ENCODE results near the gene AGPAT2. TPM values are rescaled to one million over a fixed set of nuclear protein-coding genes. Genes with fewer than 3 reads are reported as not detected.

AGPAT2 gene
- total and polyA plus RNA-seq, 5 donors from 2014 or later = 11.0 to 22.1 (median 20.3) TPM

DNA sequence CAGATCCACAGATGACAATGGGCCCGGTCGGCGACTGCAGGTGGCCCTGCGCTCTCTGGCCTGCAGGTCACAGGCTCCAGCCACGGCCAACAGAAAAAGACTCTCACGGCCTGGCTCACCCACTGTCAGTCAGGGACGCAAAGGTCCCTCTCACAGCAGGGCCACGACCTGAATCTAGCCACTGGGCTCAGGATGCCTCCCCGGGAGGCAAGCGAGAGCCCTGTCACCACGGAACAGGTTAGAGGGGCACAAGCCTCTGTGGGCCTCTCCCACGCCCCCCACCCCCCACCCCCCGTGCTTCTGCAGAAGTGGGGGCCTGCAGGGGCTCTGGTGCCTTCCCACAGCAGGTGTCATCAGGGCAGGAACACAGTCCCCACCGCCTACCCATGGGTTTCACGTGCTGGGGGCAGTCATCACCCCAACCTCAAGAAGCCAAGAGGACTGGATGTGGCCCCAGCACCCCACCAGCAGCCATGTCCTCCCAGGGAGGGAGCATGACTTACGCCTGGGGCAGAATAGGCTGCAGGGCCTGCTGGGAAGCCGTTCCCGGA is 41.8 kb downstream of the AGPAT2 start:
- no peaks in the 10 kb centered on the region for H3K9me3 ChIP-seq (ENCODE audit: control insufficient read depth in 2 of 2, low read length in 2 of 2)
- DNase-seq = no peak
- Mint-ChIP-seq H3K27ac (no peak overlapping the region), H3K4me3 (no peak overlapping the region), H3K27me3 (peaks cover 16% of the 10 kb centered on the region), H3K9me3 (no peaks in the 10 kb centered on the region), H3K36me3 (no peaks in the 10 kb centered on the region), H3K4me1 (peaks cover 0 to 1% (median 0%) of the 10 kb centered on the region in 4 donors)
- no peaks in the 10 kb centered on the region for H3K36me3 ChIP-seq (ENCODE audit: control insufficient read depth, insufficient read depth, low read length)
- H3K27ac ChIP-seq (ENCODE audit: insufficient read depth, low read length, poor library complexity, severe bottlenecking) = no peak overlapping the region
- ATAC-seq (ENCODE audit: low read depth in 2 of 2) = no peak
- no peaks in the 10 kb centered on the region for H3K27me3 ChIP-seq (ENCODE audit: control insufficient read depth, insufficient read depth, low read length)
- H3K4me1 ChIP-seq (ENCODE audit: control insufficient read depth, insufficient read depth, low read length, poor library complexity, severe bottlenecking) = peaks cover 10% of the 10 kb centered on the region
- no peak overlapping the region for H3K4me3 ChIP-seq (ENCODE audit: low read depth, low read length)

DNA sequence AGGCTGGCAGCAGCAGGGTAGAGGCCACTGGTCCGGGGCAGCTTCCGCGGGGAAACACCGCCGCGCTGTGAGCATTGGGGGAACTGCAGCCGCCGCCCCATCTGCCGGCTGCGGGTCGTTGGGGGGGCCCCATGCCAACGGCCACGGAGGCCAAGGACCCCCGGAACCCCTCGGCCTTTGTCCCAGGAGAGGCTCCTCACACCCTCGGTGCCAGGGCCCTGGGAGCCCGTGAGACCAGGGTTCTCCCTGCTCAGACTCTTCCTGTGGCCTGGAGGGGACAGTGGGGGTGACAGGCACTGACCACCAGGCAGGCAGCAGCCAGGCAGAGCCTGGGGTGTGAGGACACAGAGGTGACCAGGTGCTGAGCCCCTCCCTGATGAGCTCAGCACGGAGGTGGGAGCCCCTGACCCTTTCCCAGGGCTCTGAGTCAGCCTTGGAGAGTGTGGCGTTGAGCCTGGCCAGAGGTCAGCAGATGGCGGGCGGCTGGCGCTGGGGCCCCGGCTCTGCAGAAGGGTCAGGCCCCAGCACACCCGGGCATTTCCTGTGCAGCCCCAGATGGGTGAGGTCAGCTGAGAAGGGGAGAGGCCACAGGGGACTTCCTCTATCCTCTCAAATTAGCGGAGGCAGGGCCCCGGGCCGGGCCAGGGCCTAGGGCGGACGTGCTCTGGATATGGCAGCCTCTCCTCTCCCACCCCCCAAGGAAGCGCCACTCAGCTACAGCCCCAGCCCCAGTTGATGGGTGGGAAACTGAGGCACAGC is 42.5 kb downstream of the AGPAT2 start:
- H3K36me3 Mint-ChIP-seq = no peaks in the 10 kb centered on the region

GRCh38 chr9:136644343-136644592 is 43.0 kb downstream of the AGPAT2 start:
- H3K4me1 ChIP-seq (ENCODE audit: control insufficient read depth, insufficient read depth, low read length, poor library complexity, severe bottlenecking) = peaks cover 10% of the 10 kb centered on the region
- no peak overlapping the region for H3K4me3 ChIP-seq (ENCODE audit: low read depth, low read length)
- Mint-ChIP-seq H3K27me3 (peaks cover 19% of the 10 kb centered on the region), H3K36me3 (no peaks in the 10 kb centered on the region), H3K4me3 (no peak overlapping the region), H3K9me3 (no peaks in the 10 kb centered on the region), H3K4me1 (peaks cover 0 to 1% (median 0%) of the 10 kb centered on the region in 4 donors), H3K27ac (no peak overlapping the region)
- no peak overlapping the region for H3K27ac ChIP-seq (ENCODE audit: insufficient read depth, low read length, poor library complexity, severe bottlenecking)
- H3K36me3 ChIP-seq (ENCODE audit: control insufficient read depth, insufficient read depth, low read length) = no peaks in the 10 kb centered on the region
- DNase-seq (peak in 1 of 3 donors; percentile 76), ATAC-seq (ENCODE audit: low read depth in 2 of 2) (no peak)
- H3K27me3 ChIP-seq (ENCODE audit: control insufficient read depth, insufficient read depth, low read length) = no peaks in the 10 kb centered on the region
- H3K9me3 ChIP-seq (ENCODE audit: control insufficient read depth in 2 of 2, low read length in 2 of 2) = no peaks in the 10 kb centered on the region

More for the DNA sequence above, 42.5 kb downstream of the AGPAT2 start:
- H3K36me3 ChIP-seq (ENCODE audit: control insufficient read depth, insufficient read depth, low read length) = no peaks in the 10 kb centered on the region
- Mint-ChIP-seq H3K4me3 (no peak overlapping the region), H3K9me3 (no peaks in the 10 kb centered on the region), H3K27me3 (peaks cover 19% of the 10 kb centered on the region), H3K4me1 (peaks cover 0 to 1% (median 0%) of the 10 kb centered on the region in 4 donors), H3K27ac (no peak overlapping the region)
- H3K4me1 ChIP-seq (ENCODE audit: control insufficient read depth, insufficient read depth, low read length, poor library complexity, severe bottlenecking) = peaks cover 10% of the 10 kb centered on the region
- no peak overlapping the region for H3K4me3 ChIP-seq (ENCODE audit: low read depth, low read length)
- ATAC-seq (ENCODE audit: low read depth in 2 of 2) (peak; percentile 85 to 94), DNase-seq (peak in 2 of 3 donors; percentile 47 to 62)
- H3K9me3 ChIP-seq (ENCODE audit: control insufficient read depth in 2 of 2, low read length in 2 of 2) = no peaks in the 10 kb centered on the region
- H3K27ac ChIP-seq (ENCODE audit: insufficient read depth, low read length, poor library complexity, severe bottlenecking) = no peak overlapping the region
- H3K27me3 ChIP-seq (ENCODE audit: control insufficient read depth, insufficient read depth, low read length) = no peaks in the 10 kb centered on the region

- no peak for DNase-seq
- Histone ChIP-seq H3K36me3 (ENCODE audit: control insufficient read depth, insufficient read depth, low read length) (no peaks in the 10 kb centered on the region), H3K4me1 (ENCODE audit: control insufficient read depth, insufficient read depth, low read length, poor library complexity, severe bottlenecking) (peaks cover 10% of the 10 kb centered on the region), H3K27me3 (ENCODE audit: control insufficient read depth, insufficient read depth, low read length) (no peaks in the 10 kb centered on the region), H3K9me3 (ENCODE audit: control insufficient read depth in 2 of 2, low read length in 2 of 2) (no peaks in the 10 kb centered on the region), H3K4me3 (ENCODE audit: low read depth, low read length) (no peak overlapping the region), H3K27ac (ENCODE audit: insufficient read depth, low read length, poor library complexity, severe bottlenecking) (no peak overlapping the region)
- Mint-ChIP-seq H3K4me3 (no peak overlapping the region), H3K9me3 (no peaks in the 10 kb centered on the region), H3K27ac (no peak overlapping the region), H3K4me1 (peaks cover 0 to 1% (median 0%) of the 10 kb centered on the region in 4 donors), H3K36me3 (no peaks in the 10 kb centered on the region), H3K27me3 (peaks cover 19% of the 10 kb centered on the region)
- no peak for ATAC-seq (ENCODE audit: low read depth in 2 of 2)
These were observed 43.5 kb downstream of the AGPAT2 start for GRCh38 chr9:136643596-136644342.

- Mint-ChIP-seq H3K27ac (no peak overlapping the region), H3K4me3 (no peak overlapping the region), H3K9me3 (no peaks in the 10 kb centered on the region), H3K36me3 (no peaks in the 10 kb centered on the region), H3K27me3 (peaks cover 12% of the 10 kb centered on the region), H3K4me1 (no peaks in the 10 kb centered on the region)
- Histone ChIP-seq H3K36me3 (ENCODE audit: control insufficient read depth, insufficient read depth, low read length) (no peaks in the 10 kb centered on the region), H3K27me3 (ENCODE audit: control insufficient read depth, insufficient read depth, low read length) (no peaks in the 10 kb centered on the region), H3K4me1 (ENCODE audit: control insufficient read depth, insufficient read depth, low read length, poor library complexity, severe bottlenecking) (peaks cover 10% of the 10 kb centered on the region), H3K27ac (ENCODE audit: insufficient read depth, low read length, poor library complexity, severe bottlenecking) (no peak overlapping the region), H3K4me3 (ENCODE audit: low read depth, low read length) (no peak overlapping the region), H3K9me3 (ENCODE audit: control insufficient read depth in 2 of 2, low read length in 2 of 2) (no peaks in the 10 kb centered on the region)
- DNase-seq (no peak), ATAC-seq (ENCODE audit: low read depth in 2 of 2) (no peak)
These were observed 44.8 kb downstream of the AGPAT2 start for GRCh38 chr9:136642439-136642921.

DNA sequence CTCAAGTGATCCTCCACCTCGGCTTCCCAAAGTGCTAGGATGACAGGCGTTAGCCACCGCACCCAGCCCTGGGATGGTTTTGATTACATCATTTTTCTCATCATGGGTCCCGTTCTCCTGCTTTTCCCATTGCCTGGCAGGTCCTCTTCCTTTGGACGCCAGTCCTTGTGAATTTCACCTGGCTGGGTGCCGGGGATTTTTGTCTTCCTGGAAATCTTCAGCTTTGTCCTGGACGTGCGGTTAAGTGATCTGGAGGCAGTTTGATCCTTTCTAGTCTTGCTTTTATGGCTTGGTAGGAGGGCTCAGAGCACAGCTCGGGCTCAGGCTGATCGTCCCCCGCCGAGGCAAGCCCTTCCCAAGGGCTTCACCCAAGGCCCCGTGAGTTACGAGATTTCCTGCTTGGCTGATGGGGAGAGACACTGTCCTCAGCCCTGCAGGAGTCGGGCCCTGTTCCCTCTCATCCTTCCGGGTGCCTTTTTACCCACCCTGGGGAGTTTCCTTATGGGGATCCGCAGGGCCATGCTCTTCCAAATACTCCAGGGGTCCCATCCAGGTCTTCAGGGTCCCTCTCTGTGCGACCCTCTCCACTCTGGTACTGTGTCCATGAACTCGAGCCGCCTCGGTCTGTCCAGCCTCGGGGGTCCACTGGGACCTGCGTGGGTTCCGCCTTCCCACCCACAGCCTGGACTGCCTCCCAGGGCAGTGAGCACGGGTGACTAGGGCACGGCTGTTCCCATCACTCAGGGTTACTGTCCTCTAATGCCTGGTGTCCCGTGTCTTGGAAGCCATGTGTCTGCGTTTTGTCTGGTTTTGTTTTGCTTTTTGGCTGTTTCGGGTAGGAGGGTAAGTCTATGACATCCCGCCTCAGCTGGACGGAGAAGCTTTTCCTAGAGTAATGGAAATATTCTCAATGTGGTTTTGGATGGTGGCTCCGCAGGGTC is 46.8 kb downstream of the AGPAT2 start:
- Histone ChIP-seq H3K27ac (ENCODE audit: insufficient read depth, low read length, poor library complexity, severe bottlenecking) (no peak overlapping the region), H3K27me3 (ENCODE audit: control insufficient read depth, insufficient read depth, low read length) (no peaks in the 10 kb centered on the region), H3K4me3 (ENCODE audit: low read depth, low read length) (no peak overlapping the region), H3K9me3 (ENCODE audit: control insufficient read depth in 2 of 2, low read length in 2 of 2) (no peaks in the 10 kb centered on the region), H3K36me3 (ENCODE audit: control insufficient read depth, insufficient read depth, low read length) (no peaks in the 10 kb centered on the region), H3K4me1 (ENCODE audit: control insufficient read depth, insufficient read depth, low read length, poor library complexity, severe bottlenecking) (peaks cover 10% of the 10 kb centered on the region)
- Mint-ChIP-seq H3K4me3 (no peak overlapping the region), H3K4me1 (no peaks in the 10 kb centered on the region), H3K27me3 (peaks cover 9% of the 10 kb centered on the region), H3K36me3 (no peaks in the 10 kb centered on the region), H3K27ac (no peak overlapping the region), H3K9me3 (no peaks in the 10 kb centered on the region)
- no peak for DNase-seq
- no peak for ATAC-seq (ENCODE audit: low read depth in 2 of 2)

DNA sequence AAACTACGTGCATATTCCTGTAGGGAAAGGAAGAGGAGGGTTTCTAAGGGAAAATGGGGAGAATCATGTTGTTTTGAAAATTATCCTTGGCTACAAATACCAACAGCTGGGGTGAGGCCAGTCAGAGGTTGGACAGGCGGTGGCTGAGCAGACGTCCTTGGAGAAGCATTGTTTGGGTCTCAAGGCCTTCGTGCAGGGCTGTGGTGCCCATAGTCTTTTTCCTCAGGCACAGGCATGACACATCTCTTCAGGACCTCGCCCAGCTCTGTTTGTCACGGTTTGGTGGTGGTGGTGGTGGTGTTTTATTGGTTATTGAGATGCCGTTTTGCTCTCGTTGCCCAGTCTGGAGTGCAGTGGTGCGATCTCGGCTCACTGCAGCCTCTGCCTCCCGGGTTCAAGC is 52.4 kb downstream of the AGPAT2 start:
- Histone ChIP-seq H3K36me3 (ENCODE audit: control insufficient read depth, insufficient read depth, low read length) (no peaks in the 10 kb centered on the region), H3K4me1 (ENCODE audit: control insufficient read depth, insufficient read depth, low read length, poor library complexity, severe bottlenecking) (no peaks in the 10 kb centered on the region), H3K4me3 (ENCODE audit: low read depth, low read length) (no peak overlapping the region), H3K9me3 (ENCODE audit: control insufficient read depth in 2 of 2, low read length in 2 of 2) (no peaks in the 10 kb centered on the region), H3K27ac (ENCODE audit: insufficient read depth, low read length, poor library complexity, severe bottlenecking) (no peak overlapping the region), H3K27me3 (ENCODE audit: control insufficient read depth, insufficient read depth, low read length) (no peaks in the 10 kb centered on the region)
- ATAC-seq (ENCODE audit: low read depth in 2 of 2) = no peak
- Mint-ChIP-seq H3K27me3 (peaks cover 11% of the 10 kb centered on the region), H3K4me1 (no peaks in the 10 kb centered on the region), H3K4me3 (no peak overlapping the region), H3K36me3 (no peaks in the 10 kb centered on the region), H3K27ac (no peak overlapping the region), H3K9me3 (no peaks in the 10 kb centered on the region)
- DNase-seq = no peak

Data from CD4-positive, CD25-positive, alpha-beta regulatory T cell (primary cell).